ENCODE measurements around the gene NEUROD2. TPM values are rescaled to one million over a fixed set of nuclear protein-coding genes. Genes with fewer than 3 reads are reported as not detected.

The NEUROD2 gene
- total RNA-seq, 2 donors from 2014 or later: 0.17 TPM; not detected in 1

GRCh38 chr17:39605492-39606433 lies 2.0 kb downstream of the NEUROD2 start:
- no peak for TF ChIP-seq POLR2AphosphoS5 (IDR thresholded peaks at IDR 0.05)
- TF ChIP-seq, protein P1, sequence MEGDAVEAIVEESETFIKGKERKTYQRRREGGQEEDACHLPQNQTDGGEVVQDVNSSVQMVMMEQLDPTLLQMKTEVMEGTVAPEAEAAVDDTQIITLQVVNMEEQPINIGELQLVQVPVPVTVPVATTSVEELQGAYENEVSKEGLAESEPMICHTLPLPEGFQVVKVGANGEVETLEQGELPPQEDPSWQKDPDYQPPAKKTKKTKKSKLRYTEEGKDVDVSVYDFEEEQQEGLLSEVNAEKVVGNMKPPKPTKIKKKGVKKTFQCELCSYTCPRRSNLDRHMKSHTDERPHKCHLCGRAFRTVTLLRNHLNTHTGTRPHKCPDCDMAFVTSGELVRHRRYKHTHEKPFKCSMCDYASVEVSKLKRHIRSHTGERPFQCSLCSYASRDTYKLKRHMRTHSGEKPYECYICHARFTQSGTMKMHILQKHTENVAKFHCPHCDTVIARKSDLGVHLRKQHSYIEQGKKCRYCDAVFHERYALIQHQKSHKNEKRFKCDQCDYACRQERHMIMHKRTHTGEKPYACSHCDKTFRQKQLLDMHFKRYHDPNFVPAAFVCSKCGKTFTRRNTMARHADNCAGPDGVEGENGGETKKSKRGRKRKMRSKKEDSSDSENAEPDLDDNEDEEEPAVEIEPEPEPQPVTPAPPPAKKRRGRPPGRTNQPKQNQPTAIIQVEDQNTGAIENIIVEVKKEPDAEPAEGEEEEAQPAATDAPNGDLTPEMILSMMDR (IDR thresholded peaks at IDR 0.05): no peak
- TF ChIP-seq POLR2A (IDR thresholded peaks at IDR 0.05): no peak

DNA sequence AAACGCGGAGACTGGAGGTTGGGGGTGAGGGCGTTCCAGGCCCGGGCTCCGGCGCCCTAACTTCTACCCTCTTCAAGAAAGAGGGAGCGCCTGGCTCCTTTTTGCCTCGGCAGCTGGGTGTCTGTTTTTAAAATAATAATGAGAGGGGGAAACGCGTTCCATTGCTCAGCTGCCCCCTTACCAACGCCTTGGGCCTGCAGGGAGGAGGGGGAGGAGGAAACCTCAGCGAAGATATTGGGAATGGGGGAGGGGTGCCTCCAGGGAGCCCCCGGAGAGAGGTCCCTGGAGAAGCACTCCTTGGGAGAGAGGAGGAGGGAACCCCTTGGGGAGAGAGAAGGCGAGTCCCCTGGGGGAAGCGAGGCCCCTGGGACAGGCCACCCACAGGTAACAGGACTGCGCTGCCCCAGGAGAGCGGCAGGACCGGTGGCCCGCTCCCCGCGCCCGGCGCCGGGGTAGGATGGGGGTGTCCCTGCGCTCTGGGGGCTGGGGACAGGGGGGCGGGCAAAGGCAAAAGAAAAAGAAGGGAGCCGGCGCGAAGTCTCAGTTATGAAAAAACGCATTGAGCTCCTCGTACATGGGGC lies 2.7 kb downstream of the NEUROD2 start:
- 7% methylated on average over 31 of the region's 31 CpGs for WGBS
- TF ChIP-seq POLR2AphosphoS5 (IDR thresholded peaks at IDR 0.05) (no peak), POLR2A (IDR thresholded peaks at IDR 0.05) (no peak)
- TF ChIP-seq, protein P1 (IDR thresholded peaks at IDR 0.05): no peak
- intact Hi-C loops (cut with DNase I): no loop called here
- H3K27me3 ChIP-seq (replicated peaks; ENCODE audit: insufficient read depth): peaks cover 37% of the 10 kb centered on the region
- no peak for DNase-seq (ENCODE audit: low spot score)
- peaks cover 17% of the 10 kb centered on the region for H3K4me1 ChIP-seq (replicated peaks)
- H3K9me3 ChIP-seq: no peaks in the 10 kb centered on the region
- no peak overlapping the region for H3K27ac ChIP-seq
- H3K36me3 ChIP-seq: no peaks in the 10 kb centered on the region
- H3K4me3 ChIP-seq: no peak overlapping the region

More at GRCh38 chr17:39605492-39606433, 2.0 kb downstream of the NEUROD2 start:
- WGBS: 2% methylated on average over 93 of the region's 102 CpGs
- DNase-seq (ENCODE audit: low spot score): no peak
- Histone ChIP-seq H3K36me3 (no peaks in the 10 kb centered on the region), H3K27me3 (replicated peaks; ENCODE audit: insufficient read depth) (peaks cover 33% of the 10 kb centered on the region), H3K9me3 (no peaks in the 10 kb centered on the region), H3K4me1 (replicated peaks) (peaks cover 17% of the 10 kb centered on the region), H3K4me3 (peak overlapping the region in 1 of 2 donors; percentile 8), H3K27ac (no peak overlapping the region)
- intact Hi-C loops (cut with DNase I): no loop called here

- WGBS: 8% methylated on average over 14 of the region's 14 CpGs
- peaks cover 46% of the 10 kb centered on the region for H3K27me3 ChIP-seq (replicated peaks; ENCODE audit: insufficient read depth)
- TF ChIP-seq, protein P1 (IDR thresholded peaks at IDR 0.05): no peak
- TF ChIP-seq POLR2A (IDR thresholded peaks at IDR 0.05): no peak
Observed at GRCh38 chr17:39603304-39604016, 4.3 kb downstream of the NEUROD2 start.

GRCh38 chr17:39602533-39603303 lies 5.0 kb downstream of the NEUROD2 start:
- H3K4me1 ChIP-seq (replicated peaks): peaks cover 17% of the 10 kb centered on the region
- no peaks in the 10 kb centered on the region for H3K9me3 ChIP-seq
- no peak overlapping the region for H3K27ac ChIP-seq
- WGBS: 58% methylated on average over 4 of the region's 4 CpGs
- DNase-seq (ENCODE audit: low spot score): no peak
- TF ChIP-seq, protein P1 (IDR thresholded peaks at IDR 0.05): no peak
- TF ChIP-seq POLR2A (IDR thresholded peaks at IDR 0.05): no peak
- no peak for TF ChIP-seq POLR2AphosphoS5 (IDR thresholded peaks at IDR 0.05)
- H3K27me3 ChIP-seq (replicated peaks; ENCODE audit: insufficient read depth): peaks cover 46% of the 10 kb centered on the region
- no peak overlapping the region for H3K4me3 ChIP-seq
- H3K36me3 ChIP-seq: no peaks in the 10 kb centered on the region
- intact Hi-C loops (cut with DNase I): no loop called here

More at GRCh38 chr17:39603304-39604016, 4.3 kb downstream of the NEUROD2 start:
- intact Hi-C loops (cut with DNase I): no loop called here
- H3K9me3 ChIP-seq: no peaks in the 10 kb centered on the region
- peaks cover 17% of the 10 kb centered on the region for H3K4me1 ChIP-seq (replicated peaks)
- no peak overlapping the region for H3K27ac ChIP-seq
- no peaks in the 10 kb centered on the region for H3K36me3 ChIP-seq
- no peak for DNase-seq (ENCODE audit: low spot score)
- H3K4me3 ChIP-seq: no peak overlapping the region

Data from prostate gland (tissue), 2 donors.